OCI-LY7 (cell line): ENCODE measurements around the gene ASB4.

Experiments used
- EZH2phosphoT487 ChIP-seq: fragments of 200-600 bp; sonication (generic); IDR thresholded peaks from 2 replicates; pipeline ENCODE4 v1.6.1; 2018; ENCODE audit warnings: low read depth, borderline replicate concordance, mild to moderate bottlenecking, mixed run types, antibody characterized with exemption, low read length, moderate library complexity, mixed read lengths
- TF ChIP-seq, protein P1 (sequence below): fragments of 200-600 bp; sonication (generic); conservative IDR thresholded peaks from 2 replicates; pipeline ENCODE4 v1.5.1; 2014; ENCODE audit warnings: mild to moderate bottlenecking, antibody characterized with exemption, low read length, moderate library complexity, mixed read lengths

DNA sequence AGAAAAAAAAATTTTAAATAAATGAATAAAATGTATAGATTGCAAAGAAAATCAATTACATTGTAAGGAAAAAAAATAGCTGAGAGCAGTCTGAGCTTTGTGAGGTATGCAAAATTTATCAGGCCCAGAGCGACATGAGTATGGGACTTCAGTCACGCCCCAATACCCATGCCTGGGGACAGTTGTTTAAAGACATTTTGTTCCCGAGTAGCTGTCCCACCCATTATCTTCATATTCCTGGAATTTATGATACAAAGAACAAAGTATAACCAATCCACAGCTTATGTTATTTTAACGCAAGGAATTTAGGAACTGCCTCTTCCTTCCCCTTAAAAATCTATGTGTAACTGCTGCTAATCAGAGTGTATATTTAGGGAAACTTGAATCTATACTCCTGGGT lies 49.3 kb upstream of the ASB4 start:
- TF ChIP-seq EZH2phosphoT487, result no peak
- TF ChIP-seq, protein P1, sequence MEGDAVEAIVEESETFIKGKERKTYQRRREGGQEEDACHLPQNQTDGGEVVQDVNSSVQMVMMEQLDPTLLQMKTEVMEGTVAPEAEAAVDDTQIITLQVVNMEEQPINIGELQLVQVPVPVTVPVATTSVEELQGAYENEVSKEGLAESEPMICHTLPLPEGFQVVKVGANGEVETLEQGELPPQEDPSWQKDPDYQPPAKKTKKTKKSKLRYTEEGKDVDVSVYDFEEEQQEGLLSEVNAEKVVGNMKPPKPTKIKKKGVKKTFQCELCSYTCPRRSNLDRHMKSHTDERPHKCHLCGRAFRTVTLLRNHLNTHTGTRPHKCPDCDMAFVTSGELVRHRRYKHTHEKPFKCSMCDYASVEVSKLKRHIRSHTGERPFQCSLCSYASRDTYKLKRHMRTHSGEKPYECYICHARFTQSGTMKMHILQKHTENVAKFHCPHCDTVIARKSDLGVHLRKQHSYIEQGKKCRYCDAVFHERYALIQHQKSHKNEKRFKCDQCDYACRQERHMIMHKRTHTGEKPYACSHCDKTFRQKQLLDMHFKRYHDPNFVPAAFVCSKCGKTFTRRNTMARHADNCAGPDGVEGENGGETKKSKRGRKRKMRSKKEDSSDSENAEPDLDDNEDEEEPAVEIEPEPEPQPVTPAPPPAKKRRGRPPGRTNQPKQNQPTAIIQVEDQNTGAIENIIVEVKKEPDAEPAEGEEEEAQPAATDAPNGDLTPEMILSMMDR, result no peak
